GM21529 (cell line): ENCODE results near the gene ERAL1.
"Not testable (repeated sequence)": the region's sequence is repeated elsewhere in the genome, so short reads cannot be mapped to it uniquely, and the experiment has no call there.

Experiments
- ATAC-seq: cut with Tn5 transposase; IDR thresholded peaks from one replicate; pipeline ENCODE4 v1.9.1; 2021; ENCODE audit not compliant: unreplicated experiment

Gene ERAL1

DNA sequence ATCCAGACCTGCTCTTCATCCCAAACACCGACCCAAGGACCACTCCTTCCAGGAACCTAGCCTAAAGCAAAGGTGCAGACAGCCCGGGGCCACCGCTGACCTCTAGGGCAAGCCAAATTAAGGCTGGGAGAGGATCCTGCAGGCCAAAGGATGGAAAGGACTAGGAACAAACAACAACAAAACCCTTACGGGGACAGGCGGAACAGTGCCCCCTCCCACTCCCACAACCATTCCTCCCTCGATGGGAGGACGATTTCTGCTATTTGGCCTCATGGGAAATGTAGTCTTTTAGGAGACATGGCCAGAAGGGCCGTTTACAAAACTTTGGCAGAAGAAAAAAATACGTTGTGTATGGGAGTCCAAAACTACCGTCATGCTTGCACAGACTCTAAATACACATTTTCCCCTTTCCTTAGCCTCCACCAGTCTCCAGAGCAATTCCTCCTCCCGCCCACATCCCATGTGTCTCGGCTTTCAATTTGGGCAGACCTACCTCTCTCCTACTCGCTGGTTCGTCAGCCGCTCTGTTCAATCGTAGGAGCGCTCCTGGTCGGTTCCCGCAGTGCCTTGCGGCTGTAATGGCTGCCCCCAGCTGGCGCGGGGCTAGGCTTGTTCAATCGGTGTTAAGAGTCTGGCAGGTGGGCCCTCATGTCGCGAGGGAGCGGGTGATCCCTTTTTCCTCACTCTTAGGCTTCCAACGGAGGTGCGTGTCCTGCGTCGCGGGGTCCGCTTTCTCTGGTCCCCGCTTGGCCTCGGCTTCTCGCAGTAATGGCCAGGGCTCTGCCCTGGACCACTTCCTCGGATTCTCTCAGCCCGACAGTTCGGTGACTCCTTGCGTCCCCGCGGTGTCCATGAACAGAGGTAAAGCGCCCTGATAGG is at the start of gene ERAL1:
Gene ERAL1 (plus strand): TSS at position 560 of the 879 bp plus-strand sequence. CDS start 19 bp downstream, at position 579.
- ATAC-seq: peak; percentile 95

DNA sequence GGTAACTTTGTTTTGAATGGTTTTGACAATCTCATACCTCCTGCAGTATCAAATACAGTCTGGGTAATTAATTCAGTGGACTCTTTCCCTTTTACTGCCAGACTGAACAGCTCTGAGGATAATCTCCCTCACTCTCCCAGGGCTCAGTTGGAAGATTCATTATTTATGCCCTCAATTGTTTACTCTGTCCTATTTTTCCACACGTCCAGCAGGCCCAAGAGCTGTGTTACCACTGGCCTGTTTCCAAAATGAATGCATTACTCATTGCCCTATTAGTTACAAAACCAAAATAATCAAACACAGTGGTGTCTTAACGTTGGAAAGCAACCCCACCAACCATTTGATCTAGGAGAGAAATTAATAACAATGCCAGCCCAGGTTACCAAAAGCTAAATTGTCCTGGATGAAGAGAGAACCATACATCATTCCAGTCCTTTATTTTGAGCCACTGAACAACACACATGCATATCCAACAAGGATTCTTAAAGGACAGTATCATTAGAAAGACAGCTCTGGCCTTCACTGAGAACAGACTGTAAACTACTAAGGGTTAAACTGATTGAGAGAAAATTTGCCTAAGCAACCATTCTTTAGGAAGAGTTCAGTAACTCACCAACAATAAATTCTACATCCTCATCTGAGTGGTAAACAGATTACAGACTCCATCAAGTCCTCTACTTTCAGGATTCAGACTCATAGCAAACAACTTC is 46.7 kb upstream of the ERAL1 start:
- no peak for ATAC-seq

DNA sequence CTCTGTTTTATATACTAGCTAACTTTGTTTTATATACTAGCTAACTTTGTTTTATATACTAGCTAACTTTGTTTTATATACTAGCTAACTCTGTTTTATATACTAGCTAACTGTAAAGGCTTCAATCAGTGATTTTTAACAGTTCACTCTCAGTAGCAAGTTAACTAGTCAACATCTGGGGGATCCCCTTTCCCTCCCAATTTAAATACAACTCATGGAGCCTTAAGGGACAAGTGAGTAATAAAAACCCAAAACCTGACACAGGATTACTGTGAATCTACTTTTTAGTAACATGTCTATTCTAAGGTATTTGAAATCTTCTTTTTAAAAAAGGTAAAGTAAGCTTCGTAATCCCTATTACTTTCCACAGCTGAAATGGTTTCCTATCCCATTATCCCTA is 44.4 kb upstream of the ERAL1 start:
- no peak for ATAC-seq

- no peak for ATAC-seq
These were observed 43.1 kb upstream of the ERAL1 start for GRCh38 chr17:28811651-28812090.

GRCh38 chr17:28812091-28812747 is 42.6 kb upstream of the ERAL1 start:
- ATAC-seq: peak; percentile 97

DNA sequence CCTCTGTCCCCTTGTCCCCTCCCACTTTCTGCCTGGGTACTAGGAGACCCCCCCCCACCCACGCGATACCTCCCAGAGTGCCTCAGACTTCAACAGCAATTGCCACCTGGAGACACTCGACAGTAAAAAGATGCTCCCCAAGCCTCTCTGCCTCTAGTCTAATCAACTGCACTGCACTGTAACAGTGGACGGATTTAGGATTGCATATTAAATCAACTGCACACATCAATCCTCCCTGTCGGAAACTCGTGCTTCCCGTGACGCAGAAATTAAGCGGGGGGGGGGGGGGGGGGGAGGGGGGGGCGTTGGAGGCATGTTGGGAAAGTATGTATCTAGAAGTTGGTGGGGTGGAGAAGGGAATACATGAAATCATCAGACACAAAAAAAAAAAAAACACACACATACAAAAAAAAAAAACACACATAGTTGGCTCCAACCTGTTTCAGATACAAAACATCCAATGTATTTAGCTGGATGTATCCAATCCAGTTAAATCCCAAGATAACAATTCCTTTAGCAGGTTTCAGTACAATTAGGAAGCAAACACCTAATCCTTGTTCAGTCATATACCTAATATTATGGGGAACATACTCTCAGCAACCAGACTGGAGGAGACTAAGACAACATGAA is 42.0 kb upstream of the ERAL1 start:
- ATAC-seq: no peak

DNA sequence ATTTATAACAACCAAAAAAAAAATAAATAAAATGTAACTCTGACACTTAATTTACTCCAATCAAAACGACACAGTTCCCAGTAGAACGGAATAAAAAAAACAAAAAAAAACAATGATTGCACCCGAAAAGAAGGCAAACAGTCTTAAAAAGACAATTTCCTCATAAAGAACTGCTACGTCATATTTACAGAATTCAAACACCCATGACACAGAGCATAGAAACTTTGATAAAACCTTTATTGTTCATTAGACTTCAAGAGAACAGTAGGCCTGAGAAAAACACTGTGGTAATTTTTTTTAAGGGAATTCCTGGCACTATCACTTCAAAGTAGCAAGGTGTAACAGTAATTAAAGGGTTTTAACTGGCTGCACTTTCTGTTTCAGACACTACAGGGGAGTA is 38.3 kb upstream of the ERAL1 start:
- ATAC-seq: no peak

DNA sequence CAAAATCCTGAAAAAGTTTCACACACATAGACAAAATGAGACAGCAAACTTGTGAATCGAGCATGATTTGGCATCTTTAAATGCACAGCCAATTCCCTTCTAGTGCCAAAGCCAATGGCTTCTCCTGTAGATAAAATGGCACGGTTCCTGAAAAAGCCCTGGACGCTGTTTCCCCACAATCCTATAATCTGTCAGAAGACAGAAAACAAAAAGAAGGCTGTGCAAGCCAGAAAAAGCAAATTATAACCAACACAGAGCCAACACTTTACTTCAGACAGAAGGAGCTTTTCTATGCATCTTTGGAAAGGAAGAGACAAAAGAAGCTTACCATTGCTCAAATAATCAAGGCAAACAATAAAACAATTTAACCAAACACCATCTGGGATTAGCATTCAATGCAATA is 36.0 kb upstream of the ERAL1 start:
- ATAC-seq: no peak

GRCh38 chr17:28819582-28819981 is 35.2 kb upstream of the ERAL1 start:
- ATAC-seq: no peak

DNA sequence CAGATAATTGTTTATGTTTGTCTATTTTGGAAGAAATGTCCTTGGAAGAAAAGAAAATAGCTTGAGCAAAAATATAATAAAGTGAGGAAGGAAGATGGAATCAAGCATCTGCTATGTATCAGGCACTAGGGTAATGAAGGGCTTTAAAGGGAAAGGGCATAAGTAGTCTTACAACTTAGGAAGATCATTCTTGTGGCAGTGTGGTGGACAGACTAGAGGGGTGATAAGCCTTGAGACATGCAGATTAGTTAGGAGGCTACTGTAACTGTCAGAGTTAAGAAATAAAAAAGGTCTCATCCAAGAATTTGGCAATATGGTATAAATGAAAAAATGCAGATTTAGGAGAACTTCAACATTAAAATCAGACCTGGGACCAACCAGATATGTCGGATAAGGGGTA is 27.1 kb upstream of the ERAL1 start:
- no peak for ATAC-seq

DNA sequence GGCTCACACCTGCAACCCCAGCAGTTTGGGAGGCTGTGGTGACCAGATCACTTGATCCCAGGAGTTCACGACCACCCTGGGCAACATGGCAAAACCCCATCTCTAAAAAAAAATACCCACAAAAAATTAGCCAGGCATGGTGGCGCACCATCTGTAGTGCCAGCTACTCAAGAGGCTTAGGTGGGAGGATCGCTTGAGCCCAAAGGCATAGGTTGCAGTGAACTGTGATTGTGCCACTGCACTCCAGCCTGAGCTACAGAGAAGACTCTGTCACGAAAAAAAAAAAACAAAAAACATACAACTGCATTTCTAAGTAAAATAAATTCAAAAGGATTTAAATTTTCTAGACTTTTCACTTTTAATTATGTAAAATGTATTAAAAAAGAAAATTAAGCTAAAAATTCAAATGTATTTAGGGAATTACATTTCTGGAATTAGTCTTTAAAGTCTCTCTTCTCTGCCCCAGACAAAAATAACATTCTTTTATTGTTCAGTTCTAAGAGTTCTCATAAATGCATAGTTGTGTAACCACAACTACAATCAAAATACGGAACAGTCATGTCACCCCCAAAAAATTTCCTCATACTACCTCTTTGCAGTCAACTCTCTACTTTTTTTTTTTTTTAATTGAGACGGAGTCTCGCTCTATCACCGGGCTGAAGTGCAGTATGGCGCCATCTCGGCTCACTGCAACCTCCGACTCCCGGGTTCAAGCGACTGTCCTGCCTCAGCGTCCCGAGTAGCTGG is 26.3 kb upstream of the ERAL1 start:
- no peak for ATAC-seq

DNA sequence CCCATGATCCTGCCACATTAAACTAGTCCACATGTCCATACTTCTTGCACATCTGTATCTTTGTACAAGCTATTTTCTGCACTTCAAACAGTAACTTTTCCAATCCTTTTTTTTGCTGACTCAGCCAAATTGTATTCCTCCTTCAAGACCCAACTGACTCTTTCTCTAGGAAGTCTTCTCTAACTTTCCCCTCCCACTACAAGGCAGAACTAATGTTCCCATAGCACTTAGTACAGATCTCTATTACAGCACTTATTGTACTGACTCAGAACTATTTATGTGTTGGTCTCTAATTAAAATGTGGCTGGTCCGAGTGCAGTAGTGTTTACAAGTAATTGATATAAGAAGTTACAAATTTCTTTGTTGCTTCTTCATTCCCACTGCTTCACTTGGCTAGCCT is 20.4 kb upstream of the ERAL1 start:
- no peak for ATAC-seq

GRCh38 chr17:28836541-28836940 is 18.3 kb upstream of the ERAL1 start:
- not testable (repeated sequence) for ATAC-seq

- no peak for ATAC-seq
These were observed 15.6 kb upstream of the ERAL1 start for GRCh38 chr17:28839221-28839620.

GRCh38 chr17:28841901-28842281 is 12.9 kb upstream of the ERAL1 start:
- no peak for ATAC-seq

- ATAC-seq: peak; percentile 84
These were observed 12.4 kb upstream of the ERAL1 start, which contains the start of gene FAM222B for GRCh38 chr17:28842282-28843012. TSS of gene FAM222B (minus strand) at chr17:28842790. CDS start at chr17:28766667, 76,123 bp downstream.

DNA sequence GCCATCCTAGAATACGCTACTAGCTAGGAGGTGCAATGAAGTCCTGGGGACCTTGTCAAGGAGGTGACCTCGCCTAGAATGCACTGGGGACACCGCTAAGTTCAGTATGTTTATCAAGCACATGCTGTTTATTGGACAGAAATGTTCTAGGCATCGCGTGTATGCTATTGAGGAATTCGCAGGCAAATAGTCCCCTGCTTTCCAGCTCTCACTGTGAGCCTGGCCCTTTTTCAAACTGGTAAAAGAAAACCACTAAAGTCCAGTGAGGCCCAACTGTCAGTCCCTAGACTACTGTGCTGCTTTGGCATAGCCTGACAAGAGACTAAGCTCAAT is 11.0 kb upstream of the ERAL1 start:
- ATAC-seq: no peak

GRCh38 chr17:28846231-28846630 is 8.6 kb upstream of the ERAL1 start:
- no peak for ATAC-seq

DNA sequence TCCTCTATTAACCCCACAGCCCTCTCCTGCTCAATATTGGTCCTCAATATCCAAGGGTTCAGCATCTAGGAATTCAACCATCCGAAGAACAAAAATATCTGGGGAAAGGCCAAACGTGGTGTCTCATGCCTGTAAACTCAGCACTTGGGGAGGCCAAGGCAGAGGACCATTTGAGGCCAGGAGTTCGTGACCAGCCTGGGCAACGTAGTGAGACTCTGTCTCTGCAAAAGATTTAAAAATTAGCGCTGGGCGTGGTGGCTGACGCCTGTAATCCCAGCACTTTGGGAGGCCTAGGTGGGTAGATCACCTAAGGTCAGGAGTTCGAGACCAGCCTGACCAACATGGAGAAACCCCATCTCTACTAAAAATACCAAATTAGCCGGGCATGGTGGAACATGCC is 8.1 kb upstream of the ERAL1 start:
- not testable (repeated sequence) for ATAC-seq

DNA sequence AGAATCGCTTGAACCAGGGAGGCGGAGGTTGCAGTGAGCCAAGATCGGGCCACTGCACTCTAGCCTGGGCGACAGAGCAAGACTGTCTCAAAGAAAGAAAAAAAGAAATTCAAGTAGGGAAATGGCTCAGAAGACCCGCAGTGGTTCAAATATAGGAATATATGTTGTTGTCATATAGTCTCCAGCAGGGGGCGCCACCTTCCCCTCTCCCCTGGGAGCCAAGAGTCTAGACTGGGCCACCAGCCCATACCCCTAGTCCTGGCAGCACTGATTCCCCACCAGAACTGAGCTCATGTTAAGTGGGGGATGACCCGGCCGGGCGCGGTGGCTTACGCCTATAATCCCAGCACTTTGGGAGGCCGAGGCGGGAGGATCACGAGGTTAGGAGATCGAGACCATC is 6.1 kb upstream of the ERAL1 start:
- ATAC-seq: not testable (repeated sequence)
